Esophagus muscularis mucosa (tissue), 4 donors: ENCODE data around the gene ARHGEF38. TPM values are rescaled to one million over a fixed set of nuclear protein-coding genes. Genes with fewer than 3 reads are reported as not detected.
"Not testable (repeated sequence)": the region's sequence is repeated elsewhere in the genome, so short reads cannot be mapped to it uniquely, and the experiment has no call there.

Experiments used
- DNase-seq: peaks from one replicate; pipeline ENCODE4 v3.0.0-alpha.2; 2017; ENCODE audit errors: extremely low spot score
- H3K27ac ChIP-seq, 4 donors: fragments of 200-600 bp; sonication (generic); replicated peaks in 1 of 4; 1 replicate in 3 of 4; 2 replicates in 1 of 4; pipeline ENCODE4 v1.5.1; 2016 to 2019; ENCODE audit warnings: mild to moderate bottlenecking in 1 of 4
- H3K27me3 ChIP-seq, 4 donors: fragments of 200-600 bp; sonication (generic); one replicate each; pipeline versions ENCODE4 v1.5.1 to v1.6.0; 2016 to 2019
- H3K36me3 ChIP-seq, 4 donors: fragments of 200-600 bp; sonication (generic); one replicate each; pipeline ENCODE4 v1.5.1; 2016 to 2019
- H3K4me1 ChIP-seq, 4 donors: fragments of 200-600 bp; sonication (generic); one replicate each; pipeline ENCODE4 v1.5.1; 2016 to 2019
- H3K4me3 ChIP-seq, 4 donors: fragments of 200-600 bp; sonication (generic); 1 replicate in 2 of 4; 2 replicates in 2 of 4; pipeline ENCODE4 v1.5.1; 2016 to 2019; ENCODE audit warnings: mild to moderate bottlenecking in 4 of 4, moderate library complexity in 1 of 4
- H3K9me3 ChIP-seq, 4 donors: fragments of 200-600 bp; sonication (generic); 1 replicate in 3 of 4; 2 replicates in 1 of 4; pipeline ENCODE4 v1.5.1; 2016 to 2019
- CTCF ChIP-seq, 3 experiments: fragments of 200-600 bp in 2 of 3; fragments of 450-650 bp in 1 of 3; sonication (generic) in 2 of 3; IDR thresholded peaks; one replicate each; pipeline ENCODE4 v1.5.1; 2017 to 2019; ENCODE audit warnings: antibody characterized with exemption in 3 of 3, mild to moderate bottlenecking in 2 of 3, moderate library complexity in 1 of 3
- EP300 ChIP-seq: sonication (generic); formaldehyde crosslinking; IDR thresholded peaks from one replicate; pipeline ENCODE4 v1.6.1; 2017; ENCODE audit warnings: antibody characterized with exemption
- POLR2A ChIP-seq: fragments of 450-650 bp; IDR thresholded peaks from one replicate; pipeline ENCODE4 v1.6.1; 2017; ENCODE audit warnings: antibody characterized with exemption, moderate library complexity, mild to moderate bottlenecking, low read depth
- POLR2AphosphoS5 ChIP-seq, 2 donors: sonication (generic); formaldehyde crosslinking; IDR thresholded peaks; one replicate each; pipeline ENCODE4 v1.6.1; 2017; ENCODE audit warnings: antibody characterized with exemption in 2 of 2
- WGBS: methylation state at CpG from one replicate; pipeline ENCODE4 v1.1.5; 2018; 5-methylcytosine and 5-hydroxymethylcytosine counted together
- intact Hi-C: fragments of 100-400 bp; cut with DNase I; formaldehyde crosslinking; loops from one replicate; pipeline ENCODE4 v1.15.1; 2023
- total RNA-seq, 4 donors: library from RNA; depleted of rRNA; stranded (reverse); fragments of >200 nt; gene quantifications; one replicate each; pipeline versions ENCODE4 v1.1.0 to v1.2.1, GENCODE V29; 2016

ARHGEF38 gene
- total RNA-seq, 4 donors from 2014 or later = 0.29 TPM; not detected in 3

DNA sequence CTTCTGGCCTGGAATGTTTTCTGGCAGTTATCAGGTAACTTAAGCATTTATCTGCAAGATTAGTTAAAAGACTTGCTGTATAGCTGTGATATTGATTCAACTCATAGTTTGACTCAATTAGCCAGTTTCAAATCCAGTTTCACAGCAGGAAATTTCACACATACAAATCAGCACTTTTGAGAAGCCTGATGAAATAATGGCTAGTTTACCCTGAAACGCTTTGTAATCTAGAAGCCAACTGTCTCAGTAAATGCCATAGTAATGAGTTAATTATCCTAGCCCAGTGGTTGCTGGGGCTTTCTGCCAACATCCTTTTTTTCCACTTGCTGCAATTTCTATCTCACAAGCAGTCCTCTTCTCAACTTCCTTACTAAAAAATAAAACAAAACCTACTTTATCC lies 53.1 kb downstream of the ARHGEF38 start:
- H3K36me3 ChIP-seq = no peaks in the 10 kb centered on the region
- no peak overlapping the region for H3K27ac ChIP-seq
- no peaks in the 10 kb centered on the region for H3K27me3 ChIP-seq
- no peak for TF ChIP-seq CTCF (IDR thresholded peaks at IDR 0.05)
- 43% methylated on average over 1 of the region's 1 CpG for WGBS
- no peak for DNase-seq
- H3K4me3 ChIP-seq = no peak overlapping the region
- H3K9me3 ChIP-seq = no peaks in the 10 kb centered on the region
- intact Hi-C loops = no loop called here
- no peaks in the 10 kb centered on the region for H3K4me1 ChIP-seq

- Histone ChIP-seq H3K27me3 (no peaks in the 10 kb centered on the region), H3K9me3 (no peaks in the 10 kb centered on the region), H3K4me1 (no peaks in the 10 kb centered on the region), H3K36me3 (no peaks in the 10 kb centered on the region), H3K27ac (no peak overlapping the region), H3K4me3 (no peak overlapping the region)
- no peak for DNase-seq
- TF ChIP-seq POLR2A (no peak), EP300 (no peak), POLR2AphosphoS5 (IDR thresholded peaks at IDR 0.05) (no peak), CTCF (IDR thresholded peaks at IDR 0.05) (no peak)
- WGBS = 76% methylated on average over 2 of the region's 2 CpGs
- intact Hi-C loops = no loop called here
Observed at GRCh38 chr4:105607876-105608275, 55.5 kb downstream of the ARHGEF38 start.

- 92% methylated on average over 5 of the region's 5 CpGs for WGBS
- H3K4me1 ChIP-seq, H3K27ac ChIP-seq, H3K9me3 ChIP-seq, H3K4me3 ChIP-seq, DNase-seq, H3K27me3 ChIP-seq, intact Hi-C loops, H3K36me3 ChIP-seq: not testable (repeated sequence)
Observed at GRCh38 chr4:105609819-105610218, 57.4 kb downstream of the ARHGEF38 start.

DNA sequence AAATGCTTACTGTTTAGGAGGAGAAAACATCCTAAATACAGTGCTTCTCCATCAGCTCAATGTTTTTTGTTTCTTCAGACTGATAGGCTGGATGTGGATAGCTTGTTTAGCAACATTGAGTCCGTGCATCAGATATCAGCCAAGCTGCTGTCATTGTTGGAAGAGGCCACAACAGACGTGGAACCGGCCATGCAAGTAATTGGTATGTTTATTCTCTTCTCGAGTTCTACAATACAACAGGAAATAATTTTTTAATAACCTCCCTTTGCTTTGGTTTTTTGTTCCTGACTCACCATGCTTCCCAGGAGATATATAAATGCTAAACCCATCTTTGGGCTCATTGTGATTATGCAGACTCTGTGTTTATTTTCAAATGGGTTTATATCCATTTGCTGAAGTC lies 60.9 kb downstream of the ARHGEF38 start:
- intact Hi-C loops = no loop called here
- no peak for DNase-seq
- TF ChIP-seq POLR2AphosphoS5 (IDR thresholded peaks at IDR 0.05) (no peak), EP300 (no peak), CTCF (IDR thresholded peaks at IDR 0.05) (no peak), POLR2A (no peak)
- Histone ChIP-seq H3K27me3 (no peaks in the 10 kb centered on the region), H3K9me3 (no peaks in the 10 kb centered on the region), H3K36me3 (no peaks in the 10 kb centered on the region), H3K4me1 (no peaks in the 10 kb centered on the region), H3K27ac (no peak overlapping the region), H3K4me3 (no peak overlapping the region)
- WGBS = 66% methylated on average over 4 of the region's 4 CpGs

- Histone ChIP-seq H3K4me1 (peaks cover 0 to 11% (median 0%) of the 10 kb centered on the region in 4 donors), H3K9me3 (no peaks in the 10 kb centered on the region), H3K27me3 (no peaks in the 10 kb centered on the region), H3K4me3 (no peak overlapping the region), H3K27ac (no peak overlapping the region), H3K36me3 (no peaks in the 10 kb centered on the region)
- intact Hi-C loops = no loop called here
- DNase-seq = no peak
- whole genome bisulfite sequencing = 62% methylated on average over 5 of the region's 5 CpGs
- TF ChIP-seq CTCF (IDR thresholded peaks at IDR 0.05) = no peak
- TF ChIP-seq EP300 = no peak
- TF ChIP-seq POLR2A = no peak
- TF ChIP-seq POLR2AphosphoS5 (IDR thresholded peaks at IDR 0.05) = no peak
Observed at GRCh38 chr4:105619188-105619931, 66.9 kb downstream of the ARHGEF38 start.
